DND-41 (cell line): Measurements from ENCODE around the gene CDK8.

Experiments used
- ATAC-seq: fragments of 200-7000 bp; cut with Tn5 transposase; 3 replicates; pipeline ENCODE4 v1.9.1; 2021; ENCODE audit warnings: low read depth; ENCODE audit not compliant: insufficient read depth
- DNase-seq: peaks from one replicate; pipeline ENCODE4 v3.0.0-alpha.2; 2020
- H2AFZ ChIP-seq: 2 replicates; pipeline ENCODE4 v1.6.0; 2012; ENCODE audit warnings: low read depth, low read length
- H3K27ac ChIP-seq: 2 replicates; pipeline ENCODE4 v1.5.1; 2012; ENCODE audit warnings: low read length, inconsistent platforms
- H3K27me3 ChIP-seq: fragments of 200-600 bp; sonication (generic); 2 replicates; pipeline ENCODE4 v1.6.0; 2012; ENCODE audit warnings: low read length, mild to moderate bottlenecking, inconsistent platforms; ENCODE audit not compliant: insufficient read depth, poor library complexity
- H3K36me3 ChIP-seq: 2 replicates; pipeline ENCODE4 v1.5.1; 2012; ENCODE audit warnings: low read length, inconsistent platforms; ENCODE audit not compliant: insufficient read depth
- H3K4me1 ChIP-seq: 2 replicates; pipeline ENCODE4 v1.5.1; 2012; ENCODE audit warnings: mild to moderate bottlenecking, low read length; ENCODE audit not compliant: insufficient read depth
- H3K4me2 ChIP-seq: 2 replicates; pipeline ENCODE4 v1.6.0; 2012; ENCODE audit warnings: mild to moderate bottlenecking, moderate library complexity, low read length, inconsistent platforms; ENCODE audit not compliant: insufficient read depth
- H3K4me3 ChIP-seq, 2 experiments: fragments of 200-600 bp in 1 of 2; shearing (Covaris generic) in 1 of 2; 2 replicates each; pipeline ENCODE4 v1.5.1; 2012 to 2016; ENCODE audit warnings: inconsistent platforms in 2 of 2, low read length in 2 of 2, mild to moderate bottlenecking in 2 of 2, low read depth in 1 of 2, moderate library complexity in 1 of 2
- H3K79me2 ChIP-seq: 2 replicates; pipeline ENCODE4 v1.6.0; 2012; ENCODE audit warnings: low read length, inconsistent platforms; ENCODE audit not compliant: insufficient read depth
- H3K9ac ChIP-seq: 2 replicates; pipeline ENCODE4 v1.6.0; 2012; ENCODE audit warnings: low read depth, mild to moderate bottlenecking, inconsistent platforms, low read length, moderate library complexity
- H3K9me3 ChIP-seq: 2 replicates; pipeline ENCODE4 v1.5.1; 2012; ENCODE audit warnings: low read length, moderate library complexity, mild to moderate bottlenecking, inconsistent platforms; ENCODE audit not compliant: insufficient read depth, severe bottlenecking
- H4K20me1 ChIP-seq: 2 replicates; pipeline ENCODE4 v1.6.0; 2012; ENCODE audit warnings: low read length; ENCODE audit not compliant: insufficient read depth
- EZH2 ChIP-seq: IDR thresholded peaks from 3 replicates; pipeline ENCODE4 v1.6.1; 2012; ENCODE audit warnings: borderline replicate concordance, low read depth, mild to moderate bottlenecking, moderate library complexity, low read length, inconsistent platforms; ENCODE audit not compliant: severe bottlenecking
- TF ChIP-seq, protein P1 (sequence below): IDR thresholded peaks from 2 replicates; pipeline ENCODE4 v1.5.1; 2012; ENCODE audit warnings: borderline replicate concordance, low read length, moderate library complexity, mild to moderate bottlenecking; ENCODE audit not compliant: poor library complexity, severe bottlenecking; ENCODE audit errors: extremely low read depth

The CDK8 gene

DNA sequence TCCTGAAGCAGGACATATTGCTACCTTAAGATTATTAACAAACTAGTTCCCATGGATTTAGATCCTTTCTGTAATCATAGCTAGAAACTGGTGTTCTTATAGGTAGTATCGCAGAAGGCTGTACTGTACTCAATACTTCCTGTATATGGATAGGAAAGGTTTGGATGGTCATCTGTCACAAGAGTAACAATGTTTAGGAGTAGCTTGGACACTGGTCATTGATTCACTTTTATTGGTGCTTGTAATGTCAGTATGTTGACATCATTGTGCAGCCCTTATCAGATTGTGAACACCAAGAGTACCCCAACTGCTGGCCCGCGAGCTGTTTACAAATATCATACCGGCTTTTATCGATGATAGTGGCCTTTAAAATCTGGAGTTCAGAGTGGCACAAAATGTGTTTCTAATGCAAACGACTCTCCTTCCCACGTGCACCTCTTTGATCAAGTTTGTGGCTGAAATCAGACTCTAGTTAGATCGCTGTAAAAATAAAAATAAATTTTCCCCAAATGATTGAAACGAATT is 605 bp upstream of the CDK8 start:
- peak overlapping the region; percentile 68 for H3K9ac ChIP-seq
- peak overlapping the region; percentile 92 for H3K27ac ChIP-seq
- TF ChIP-seq EZH2, result no peak
- TF ChIP-seq, protein P1, sequence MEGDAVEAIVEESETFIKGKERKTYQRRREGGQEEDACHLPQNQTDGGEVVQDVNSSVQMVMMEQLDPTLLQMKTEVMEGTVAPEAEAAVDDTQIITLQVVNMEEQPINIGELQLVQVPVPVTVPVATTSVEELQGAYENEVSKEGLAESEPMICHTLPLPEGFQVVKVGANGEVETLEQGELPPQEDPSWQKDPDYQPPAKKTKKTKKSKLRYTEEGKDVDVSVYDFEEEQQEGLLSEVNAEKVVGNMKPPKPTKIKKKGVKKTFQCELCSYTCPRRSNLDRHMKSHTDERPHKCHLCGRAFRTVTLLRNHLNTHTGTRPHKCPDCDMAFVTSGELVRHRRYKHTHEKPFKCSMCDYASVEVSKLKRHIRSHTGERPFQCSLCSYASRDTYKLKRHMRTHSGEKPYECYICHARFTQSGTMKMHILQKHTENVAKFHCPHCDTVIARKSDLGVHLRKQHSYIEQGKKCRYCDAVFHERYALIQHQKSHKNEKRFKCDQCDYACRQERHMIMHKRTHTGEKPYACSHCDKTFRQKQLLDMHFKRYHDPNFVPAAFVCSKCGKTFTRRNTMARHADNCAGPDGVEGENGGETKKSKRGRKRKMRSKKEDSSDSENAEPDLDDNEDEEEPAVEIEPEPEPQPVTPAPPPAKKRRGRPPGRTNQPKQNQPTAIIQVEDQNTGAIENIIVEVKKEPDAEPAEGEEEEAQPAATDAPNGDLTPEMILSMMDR, result no peak
- H3K4me2 ChIP-seq, result peak overlapping the region; percentile 67
- peaks cover 43% of the 10 kb centered on the region for H3K79me2 ChIP-seq
- no peaks in the 10 kb centered on the region for H3K9me3 ChIP-seq
- no peaks in the 10 kb centered on the region for H3K36me3 ChIP-seq
- no peak for ATAC-seq
- DNase-seq, result no peak
- peak overlapping the region; percentile 70 to 77; a peak in 3 of 4 replicates for H3K4me3 ChIP-seq
- peak overlapping the region; percentile 87 for H2AFZ ChIP-seq
- peaks cover 29% of the 10 kb centered on the region for H3K4me1 ChIP-seq
- H3K27me3 ChIP-seq, result no peaks in the 10 kb centered on the region
- peaks cover 24% of the 10 kb centered on the region; the same call in 1 of the 2 replicates for H4K20me1 ChIP-seq

DNA sequence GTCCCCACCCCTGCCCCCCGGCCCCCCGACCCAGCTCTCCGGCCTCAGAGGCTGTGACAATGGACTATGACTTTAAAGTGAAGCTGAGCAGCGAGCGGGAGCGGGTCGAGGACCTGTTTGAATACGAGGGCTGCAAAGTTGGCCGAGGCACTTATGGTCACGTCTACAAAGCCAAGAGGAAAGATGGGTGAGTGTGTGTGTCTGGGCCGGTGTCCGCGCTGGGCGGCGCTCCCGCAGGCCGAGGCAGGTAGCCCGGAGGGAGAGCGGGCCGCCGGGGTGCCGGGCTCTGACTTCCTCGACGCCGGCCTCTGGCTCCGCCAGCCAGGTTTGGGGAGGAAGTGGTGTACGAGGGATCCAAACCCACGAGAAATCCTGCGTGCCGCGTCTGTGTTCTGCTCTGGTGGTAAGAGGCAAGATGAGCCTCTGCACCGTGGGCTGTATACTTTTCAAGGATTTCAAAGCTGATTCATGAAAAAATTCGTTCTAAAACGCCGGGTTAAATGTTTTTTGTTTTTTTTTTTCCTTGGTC is 718 bp downstream of the CDK8 start:
- peak; percentile 59 for ATAC-seq

DNA sequence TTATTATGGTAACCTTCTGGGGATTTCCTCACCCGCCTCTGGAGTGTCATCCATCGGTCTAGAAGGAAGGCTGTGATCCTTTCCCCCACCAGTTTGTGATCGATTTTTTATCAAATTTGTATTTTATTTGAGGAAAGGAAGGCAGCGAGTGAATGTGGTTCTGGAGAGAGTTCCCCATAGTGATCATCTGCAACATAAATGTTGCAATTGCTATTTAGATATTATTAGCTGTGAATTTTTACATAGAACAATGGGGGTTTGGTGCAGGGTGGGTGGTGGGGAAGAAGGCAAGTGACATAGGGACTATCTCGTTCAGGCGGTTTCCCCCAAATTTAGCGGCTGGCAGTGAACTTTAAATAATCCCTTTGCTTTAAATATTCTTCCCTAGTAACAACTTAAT is 1.2 kb downstream of the CDK8 start:
- H3K27ac ChIP-seq, result peak overlapping the region; percentile 45; the same call in 1 of the 2 replicates
- peak overlapping the region; percentile 68 for H3K9ac ChIP-seq
- no peaks in the 10 kb centered on the region for H3K27me3 ChIP-seq
- ATAC-seq, result no peak
- H3K4me1 ChIP-seq, result peaks cover 29% of the 10 kb centered on the region
- H3K4me3 ChIP-seq, result peak overlapping the region; percentile 70 to 77; a peak in 3 of 4 replicates
- H3K9me3 ChIP-seq, result no peaks in the 10 kb centered on the region
- TF ChIP-seq EZH2, result no peak
- TF ChIP-seq, protein P1, result no peak
- H2AFZ ChIP-seq, result peak overlapping the region; percentile 71
- no peaks in the 10 kb centered on the region for H3K36me3 ChIP-seq
- H4K20me1 ChIP-seq, result peaks cover 36% of the 10 kb centered on the region; the same call in 1 of the 2 replicates
- peak overlapping the region; percentile 67 for H3K4me2 ChIP-seq
- H3K79me2 ChIP-seq, result peaks cover 61% of the 10 kb centered on the region
- DNase-seq, result no peak

More for the DNA sequence above, 718 bp downstream of the CDK8 start:
- peak; percentile 70 for DNase-seq
- Histone ChIP-seq H3K4me1 (peaks cover 29% of the 10 kb centered on the region), H4K20me1 (peaks cover 33% of the 10 kb centered on the region; the same call in 1 of the 2 replicates), H3K27ac (peak overlapping the region; percentile 45; the same call in 1 of the 2 replicates), H3K9ac (peak overlapping the region; percentile 68), H3K4me2 (peak overlapping the region; percentile 67), H3K36me3 (no peaks in the 10 kb centered on the region), H2AFZ (peak overlapping the region; percentile 71), H3K9me3 (no peaks in the 10 kb centered on the region), H3K27me3 (no peaks in the 10 kb centered on the region), H3K4me3 (peak overlapping the region; percentile 70 to 77; a peak in 3 of 4 replicates), H3K79me2 (peaks cover 57% of the 10 kb centered on the region)
- TF ChIP-seq, protein P1, result no peak
- TF ChIP-seq EZH2, result no peak
